ENCODE measurements around the gene ZNF524.

Gene ZNF524

DNA sequence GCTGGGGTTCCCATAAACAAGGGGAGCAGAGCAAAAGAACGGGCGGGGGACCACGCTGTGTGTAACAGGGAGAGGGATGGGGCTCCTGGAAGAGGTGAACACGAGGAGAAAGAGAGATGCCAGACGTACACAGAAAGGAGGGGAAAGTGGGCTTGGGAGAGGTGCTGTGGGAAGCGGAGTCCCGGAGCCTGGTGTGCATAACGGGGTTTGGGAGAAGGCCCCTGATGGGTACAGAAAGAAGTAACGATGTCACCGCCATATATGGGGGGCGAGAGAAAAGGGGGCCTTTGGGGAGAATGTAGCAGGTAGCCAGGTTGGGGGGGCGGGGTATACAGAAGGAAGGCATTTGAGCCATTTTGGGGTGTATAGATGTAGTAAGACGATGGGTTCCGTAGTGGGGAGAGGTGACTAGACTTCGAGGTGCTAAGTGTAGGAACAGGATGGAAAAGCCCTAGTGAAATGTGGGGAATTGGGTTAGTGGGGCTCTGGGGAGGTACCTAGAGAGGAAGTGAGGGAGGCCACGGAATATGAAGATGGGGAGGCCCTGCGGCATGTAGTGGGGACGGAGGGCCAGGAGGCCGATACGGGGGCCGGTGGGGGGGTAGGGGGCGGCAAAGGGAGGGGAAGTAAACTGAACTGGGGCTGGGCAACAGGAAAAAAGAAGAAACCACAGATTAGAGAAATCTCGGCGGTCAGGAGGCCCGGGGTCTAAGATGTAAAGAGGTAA, 41.5 kb downstream of the ZNF524 start:
- no peak for DNase-seq (ENCODE audit: low read depth in 2 of 2, low spot score in 1 of 2)

DNA sequence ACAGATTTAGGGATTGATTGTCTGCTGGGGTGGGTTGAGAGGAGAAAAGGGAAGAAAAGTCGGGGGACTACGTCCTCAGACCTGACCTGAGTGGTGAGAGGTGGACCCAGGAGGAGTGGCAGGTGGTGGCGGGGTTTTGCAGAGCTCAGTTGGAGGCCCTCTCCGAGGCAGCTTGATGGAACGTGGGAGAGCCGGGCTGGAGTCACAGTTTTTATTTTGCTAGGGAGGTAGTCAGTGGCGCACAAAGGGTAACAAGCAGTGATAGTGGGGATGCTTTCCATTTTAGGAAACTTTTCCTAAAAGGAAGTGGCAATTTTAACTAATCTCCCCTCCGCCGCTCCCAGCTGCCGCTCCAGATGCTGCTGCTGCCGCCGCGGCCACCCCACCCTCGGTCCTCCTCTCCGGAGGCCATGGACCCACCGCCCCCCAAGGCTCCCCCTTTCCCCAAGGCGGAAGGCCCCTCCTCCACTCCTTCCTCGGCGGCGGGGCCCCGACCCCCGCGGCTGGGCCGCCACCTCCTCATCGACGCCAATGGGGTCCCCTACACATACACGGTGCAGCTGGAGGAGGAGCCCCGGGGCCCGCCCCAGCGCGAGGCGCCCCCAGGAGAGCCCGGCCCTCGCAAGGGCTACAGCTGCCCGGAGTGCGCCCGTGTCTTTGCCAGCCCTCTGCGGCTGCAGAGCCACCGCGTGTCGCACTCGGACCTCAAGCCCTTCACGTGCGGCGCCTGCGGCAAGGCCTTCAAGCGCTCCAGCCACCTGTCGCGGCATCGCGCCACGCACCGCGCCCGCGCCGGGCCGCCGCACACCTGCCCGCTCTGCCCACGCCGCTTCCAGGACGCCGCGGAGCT, 42.3 kb downstream of the ZNF524 start:
- no peak for DNase-seq (ENCODE audit: low read depth in 2 of 2, low spot score in 1 of 2)

DNA sequence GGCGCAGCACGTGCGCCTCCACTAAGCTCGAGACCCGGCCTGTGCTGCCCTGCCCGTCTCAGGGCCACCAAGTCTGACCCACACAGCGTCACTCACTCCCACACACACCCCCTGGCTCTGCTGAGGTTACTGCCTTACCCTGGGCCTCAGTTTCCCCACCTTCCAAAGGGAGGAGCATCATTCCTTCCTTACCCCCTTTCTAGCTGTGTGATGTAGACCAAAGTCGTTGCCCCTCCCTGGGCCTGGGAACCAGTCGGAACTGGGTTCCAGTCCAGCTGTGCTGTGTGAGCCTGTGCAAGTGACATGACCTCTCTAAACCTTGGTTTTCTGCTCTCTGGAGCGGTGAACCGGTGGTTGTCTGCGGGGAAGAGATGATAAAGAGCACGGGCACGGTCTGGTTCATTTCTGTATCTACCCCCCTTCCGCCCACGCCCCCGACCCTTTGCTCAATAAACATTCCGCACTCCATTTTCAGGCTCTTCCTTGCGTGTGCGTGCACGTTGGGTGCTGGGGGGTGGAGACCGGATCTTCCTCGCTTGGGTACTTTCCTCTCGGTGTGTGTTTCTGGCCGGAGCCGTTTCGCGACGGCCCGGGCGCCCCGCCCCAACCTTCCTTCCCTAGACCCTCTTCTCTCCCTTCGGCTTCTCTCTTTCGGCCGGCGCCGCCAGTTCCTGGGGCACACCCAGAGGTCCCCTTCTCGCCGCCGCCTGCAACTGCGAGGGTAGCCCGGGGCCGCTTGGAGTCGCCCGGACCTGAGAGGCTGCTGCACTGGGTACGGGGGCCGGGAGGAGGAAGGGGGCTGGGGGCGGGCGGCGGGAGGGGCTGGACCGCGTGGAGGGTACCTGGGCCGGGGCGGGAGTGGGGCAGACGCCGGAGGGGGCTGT, 43.2 kb downstream of the ZNF524 start, which contains the start of gene ZNF581:
TSS of gene ZNF581 (plus strand) at position 647 of the 884 bp plus-strand sequence. CDS start 923 bp downstream, outside the sequence.
- DNase-seq (ENCODE audit: low read depth in 2 of 2, low spot score in 1 of 2), result peak in 1 of 2 donors; percentile 47

DNA sequence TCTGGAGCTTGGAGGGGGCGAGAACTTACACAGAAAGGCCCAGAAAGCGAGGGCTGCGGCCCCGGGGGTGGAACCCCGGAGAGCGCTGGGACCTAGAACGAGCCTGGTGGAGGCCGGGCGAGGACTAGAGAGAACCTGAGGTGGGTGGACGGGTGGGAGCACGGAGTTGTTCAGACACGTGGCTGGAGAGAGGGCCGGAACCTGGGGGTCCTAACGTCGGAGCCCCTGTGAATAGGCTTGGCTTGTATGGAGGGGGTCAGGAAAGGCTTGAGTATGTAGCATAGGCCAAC, 43.7 kb downstream of the ZNF524 start:
- DNase-seq (ENCODE audit: low read depth in 2 of 2, low spot score in 1 of 2), result no peak

- DNase-seq (ENCODE audit: low read depth in 2 of 2, low spot score in 1 of 2), result no peak
These were observed 44.2 kb downstream of the ZNF524 start for GRCh38 chr19:55644191-55644833.

DNA sequence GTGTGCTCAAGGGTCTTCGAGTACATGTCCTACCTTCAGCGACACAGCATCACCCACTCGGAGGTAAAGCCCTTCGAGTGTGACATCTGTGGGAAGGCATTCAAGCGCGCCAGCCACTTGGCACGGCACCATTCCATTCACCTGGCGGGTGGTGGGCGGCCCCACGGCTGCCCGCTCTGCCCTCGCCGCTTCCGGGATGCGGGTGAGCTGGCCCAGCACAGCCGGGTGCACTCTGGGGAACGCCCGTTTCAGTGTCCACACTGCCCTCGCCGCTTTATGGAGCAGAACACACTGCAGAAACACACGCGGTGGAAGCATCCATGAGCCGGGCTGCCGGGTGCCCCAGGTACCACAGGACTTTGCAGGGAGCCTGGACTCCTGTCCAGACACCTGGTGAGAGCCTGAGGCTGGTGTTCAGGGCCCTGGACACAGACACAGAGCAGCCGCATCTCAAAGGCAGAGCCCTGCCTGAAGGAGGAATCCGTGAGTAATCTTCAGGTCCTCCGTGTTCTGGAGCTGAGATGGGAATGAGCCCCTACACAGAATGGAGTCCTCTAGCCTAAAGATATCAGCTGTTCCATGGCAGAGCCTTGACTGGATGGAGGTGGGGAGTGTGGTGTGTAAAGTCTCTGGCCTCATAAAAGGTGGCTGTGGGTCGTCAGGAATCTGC, 44.9 kb downstream of the ZNF524 start:
- no peak for DNase-seq (ENCODE audit: low read depth in 2 of 2, low spot score in 1 of 2)

DNA sequence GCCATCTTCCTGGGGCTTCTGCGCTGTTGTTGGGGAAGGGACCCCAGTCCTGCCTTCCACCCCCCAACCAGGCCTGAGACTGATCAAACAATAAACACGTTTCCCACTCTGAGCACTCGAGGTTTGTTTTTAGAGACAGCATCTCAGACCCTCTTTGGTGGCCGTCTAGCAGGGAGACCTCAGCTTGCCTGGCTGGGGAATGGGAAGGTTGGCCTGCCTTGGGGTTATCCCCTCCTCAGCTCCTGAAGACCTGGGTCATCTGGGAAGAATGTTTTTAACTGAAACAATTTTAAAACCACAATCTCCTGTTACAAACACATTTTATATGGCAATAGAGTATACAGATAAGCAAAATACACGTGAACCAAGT, 45.4 kb downstream of the ZNF524 start:
- no peak for DNase-seq (ENCODE audit: low read depth in 2 of 2, low spot score in 1 of 2)

DNA sequence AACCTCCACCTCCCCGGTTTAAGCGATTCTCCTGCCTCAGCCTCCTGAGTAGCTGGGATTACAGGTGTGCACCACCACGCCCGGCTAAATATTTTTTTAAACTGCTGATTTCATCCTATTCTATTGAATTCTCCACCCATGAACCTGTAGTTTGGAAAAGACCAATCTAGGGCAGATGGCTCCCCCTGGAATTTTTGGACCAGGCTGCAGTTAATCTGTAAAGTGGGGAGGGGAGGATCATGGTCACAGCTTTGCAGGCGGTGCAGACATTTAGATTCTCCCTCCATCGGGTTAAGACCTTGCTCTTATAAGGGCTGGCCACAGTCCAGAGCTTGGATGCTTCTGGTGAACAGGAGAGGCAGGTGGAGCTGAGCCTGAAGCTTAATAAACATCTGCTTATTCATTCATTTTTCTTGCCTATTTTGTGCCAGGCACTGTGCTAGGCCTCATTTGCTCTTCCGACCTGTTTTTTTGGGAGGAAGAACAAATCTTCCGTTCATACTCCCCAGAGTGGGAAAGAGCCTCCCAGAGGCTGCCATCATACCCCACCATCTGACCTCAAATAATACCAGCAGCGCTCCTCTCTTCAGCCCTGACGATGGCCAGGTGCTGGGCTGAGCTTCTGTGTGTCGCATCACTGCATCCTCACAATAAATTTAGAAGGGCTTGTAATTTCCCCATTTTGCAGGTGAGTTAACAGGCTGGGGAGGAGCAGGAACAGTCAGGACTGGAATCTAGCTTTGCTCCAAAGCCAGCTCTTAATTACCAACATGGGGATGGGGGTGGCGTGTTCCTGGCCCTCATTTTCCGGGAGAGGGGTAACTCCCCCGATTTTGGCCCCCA, 47.0 kb downstream of the ZNF524 start:
- no peak for DNase-seq (ENCODE audit: low read depth in 2 of 2, low spot score in 1 of 2)

DNA sequence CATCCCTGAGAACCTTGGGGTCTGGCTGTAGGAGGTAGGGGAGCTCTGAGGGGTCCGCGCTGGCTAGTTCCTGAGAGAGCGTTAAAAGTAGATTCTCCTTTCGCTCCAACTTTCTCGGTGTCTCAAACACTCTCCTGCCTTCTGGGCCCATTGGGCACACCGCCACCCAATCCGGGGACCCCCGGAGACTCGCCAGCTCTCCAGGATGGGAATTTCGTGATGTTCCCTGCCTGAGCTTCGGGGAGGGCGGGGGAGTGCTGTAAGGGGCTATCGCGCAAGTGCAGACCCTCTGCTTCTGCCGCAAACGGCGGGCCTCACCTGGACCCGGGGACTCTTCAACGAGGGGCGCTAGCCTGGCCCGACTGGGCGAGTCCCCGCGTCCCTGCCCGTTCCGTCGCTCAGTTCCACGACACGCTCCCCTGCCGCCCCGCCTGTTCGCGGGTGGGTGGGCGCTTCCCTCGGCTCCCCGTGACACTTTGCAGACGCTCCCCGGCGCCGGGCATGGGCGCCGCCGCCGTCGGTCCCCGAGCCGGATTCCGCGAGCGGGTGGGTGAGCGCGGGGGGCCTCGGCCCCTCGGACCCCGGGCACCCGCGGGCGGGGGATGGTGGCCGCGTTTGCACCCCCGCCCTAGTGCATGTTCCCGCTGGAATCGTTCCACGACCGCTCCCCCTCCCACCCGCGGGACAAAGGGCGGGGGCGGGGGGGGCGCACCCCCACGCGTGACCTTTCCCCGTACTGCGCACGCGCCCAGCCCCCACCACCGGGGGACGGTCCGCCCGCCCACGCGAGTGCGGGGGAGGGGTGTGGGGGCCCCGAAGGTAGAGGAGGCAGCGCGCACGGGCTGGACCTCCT, 47.9 kb downstream of the ZNF524 start, which contains the start of gene CCDC106:
TSS of gene CCDC106 (plus strand) at position 481 of the 853 bp plus-strand sequence. CDS start 835 bp downstream, outside the sequence.
- no peak for DNase-seq (ENCODE audit: low read depth in 2 of 2, low spot score in 1 of 2)

DNA sequence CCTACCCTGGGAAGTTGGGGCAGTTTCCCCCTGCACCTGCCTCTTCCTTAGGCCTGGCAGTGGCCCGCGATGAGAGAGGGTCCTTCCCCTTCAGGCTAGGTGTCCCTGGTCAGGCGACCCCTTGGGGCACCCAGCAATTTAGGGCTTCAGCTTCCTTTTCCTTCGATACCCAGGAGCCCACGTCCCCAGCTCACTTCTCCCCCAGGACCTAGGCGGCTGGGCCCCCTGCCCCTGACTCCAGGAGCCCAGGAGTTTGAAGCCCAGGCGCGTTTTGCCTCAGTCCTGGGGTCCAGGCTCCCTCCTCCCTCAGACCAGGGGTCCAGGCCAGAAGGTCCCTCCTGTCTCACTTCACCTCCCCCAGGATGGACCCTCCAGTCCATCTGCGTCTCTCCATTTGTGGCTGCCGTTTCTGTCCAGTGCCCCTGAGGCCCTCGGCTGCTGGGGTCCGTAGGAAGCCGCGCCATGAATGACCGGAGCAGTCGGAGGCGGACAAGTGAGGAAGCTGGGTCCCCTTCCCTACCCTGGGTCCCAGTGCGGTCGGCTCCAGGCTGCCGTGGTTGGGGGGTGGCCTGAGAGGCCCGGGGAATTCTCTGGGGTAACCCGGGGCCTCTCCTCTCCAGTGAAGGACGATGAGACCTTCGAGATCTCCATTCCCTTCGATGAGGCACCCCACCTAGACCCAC, 48.6 kb downstream of the ZNF524 start:
- DNase-seq (ENCODE audit: low read depth in 2 of 2, low spot score in 1 of 2), result no peak

DNA sequence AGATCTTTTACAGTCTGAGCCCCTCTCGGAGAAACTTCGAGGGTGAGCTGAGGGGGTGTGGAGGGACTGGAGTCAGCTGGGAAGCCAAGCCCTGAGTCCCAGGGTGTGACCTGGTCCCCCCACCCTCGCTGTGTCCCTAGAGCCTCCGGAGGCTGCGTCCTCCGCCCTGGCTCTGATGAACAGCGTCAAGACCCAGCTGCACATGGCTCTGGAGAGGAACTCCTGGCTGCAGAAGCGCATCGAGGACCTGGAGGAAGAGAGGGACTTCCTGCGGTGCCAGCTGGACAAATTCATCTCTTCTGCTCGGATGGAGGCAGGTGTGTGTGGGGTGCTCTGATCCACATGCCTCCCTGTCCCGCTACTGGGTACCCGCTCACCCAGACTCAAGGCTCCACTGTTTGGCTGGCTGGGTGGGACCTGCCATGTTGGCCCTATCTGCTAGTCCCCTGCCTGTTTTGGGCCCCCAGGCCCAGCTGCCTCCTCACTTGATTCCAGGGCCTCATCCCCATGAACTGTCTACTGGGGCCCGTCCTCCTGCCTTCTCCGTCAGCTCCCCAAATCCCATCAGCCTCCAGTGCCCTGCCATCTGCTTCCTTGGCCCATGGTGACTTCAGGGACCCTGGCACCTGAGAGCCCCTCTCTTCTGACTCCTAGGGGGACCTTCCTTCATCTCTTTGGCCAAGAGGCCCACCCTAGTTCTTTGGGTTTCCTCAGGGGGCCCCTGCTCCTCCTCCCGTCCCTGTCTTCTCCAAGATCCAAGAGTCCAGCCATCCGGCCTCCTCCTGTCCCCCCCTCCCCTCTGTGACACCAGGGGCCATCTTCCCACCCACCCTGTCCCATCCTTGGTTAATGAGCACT, 49.4 kb downstream of the ZNF524 start:
- no peak for DNase-seq (ENCODE audit: low read depth in 2 of 2, low spot score in 1 of 2)

DNA sequence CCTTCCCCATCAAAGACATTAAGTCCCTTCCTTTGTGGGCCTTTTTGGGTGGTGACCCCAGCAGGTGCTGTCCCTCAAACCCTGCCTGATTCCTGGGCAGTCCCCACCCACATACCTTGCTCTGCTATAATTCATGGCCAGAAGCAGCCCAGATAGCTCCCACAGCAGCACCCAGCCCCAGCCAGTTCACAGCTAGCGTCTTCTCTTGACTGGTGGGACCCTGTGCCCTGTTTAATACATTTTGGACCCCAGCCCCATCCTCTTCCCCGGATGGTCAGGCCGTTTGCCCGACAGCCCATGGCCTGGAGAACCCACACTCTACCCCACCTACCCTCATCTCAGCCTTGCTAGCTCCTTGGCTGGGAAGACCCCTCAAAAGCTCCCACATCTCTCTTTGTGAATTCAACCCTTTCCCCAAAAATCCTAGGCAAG, 50.1 kb downstream of the ZNF524 start:
- no peak for DNase-seq (ENCODE audit: low read depth in 2 of 2, low spot score in 1 of 2)

DNA sequence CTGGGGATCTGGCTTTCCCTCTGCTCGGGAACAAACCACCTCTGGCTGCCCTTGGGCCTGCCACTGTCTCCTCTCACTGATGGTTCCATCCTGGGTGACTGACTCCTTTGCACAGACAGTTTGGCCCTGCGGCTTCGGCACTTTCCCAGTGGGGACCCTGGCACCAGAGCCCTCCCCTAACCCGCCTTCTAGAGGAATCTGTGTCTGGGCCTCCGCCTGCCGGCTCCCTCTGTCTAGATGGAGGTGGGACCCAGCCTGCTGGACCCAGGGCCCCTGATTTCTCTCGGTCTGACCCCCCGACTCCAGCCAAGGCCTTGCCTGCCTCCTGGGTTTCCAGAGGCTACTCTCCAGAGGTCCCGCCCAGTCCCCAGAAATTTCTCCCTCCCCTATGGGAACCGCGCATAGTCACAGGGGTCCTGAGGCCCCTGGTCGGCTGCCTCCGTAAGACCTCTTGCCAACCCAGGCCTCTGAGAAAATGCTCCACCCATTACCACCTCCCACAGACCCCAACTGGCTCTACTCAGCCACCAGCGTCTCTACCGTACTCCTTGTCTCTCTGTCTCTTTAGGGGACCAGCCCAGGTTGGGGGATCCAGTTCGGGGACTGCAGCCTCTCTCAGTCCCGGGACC, 50.6 kb downstream of the ZNF524 start:
- DNase-seq (ENCODE audit: low read depth in 2 of 2, low spot score in 1 of 2), result no peak

DNA sequence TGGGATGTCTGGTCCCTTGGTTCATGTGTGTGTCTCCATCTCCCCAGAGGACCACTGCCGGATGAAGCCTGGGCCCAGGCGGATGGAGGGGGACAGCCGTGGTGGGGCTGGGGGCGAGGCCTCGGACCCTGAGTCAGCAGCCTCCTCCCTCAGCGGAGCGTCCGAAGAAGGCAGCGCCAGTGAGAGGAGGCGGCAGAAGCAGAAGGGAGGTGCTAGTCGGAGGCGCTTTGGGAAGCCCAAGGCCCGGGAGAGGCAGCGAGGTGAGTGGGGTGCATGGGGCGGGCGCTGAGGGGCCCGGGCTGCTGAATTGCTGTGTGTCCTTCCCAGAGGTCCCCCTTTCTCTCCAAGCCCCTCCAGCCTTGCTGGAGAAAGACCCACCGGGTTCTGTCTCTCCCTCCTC, 51.1 kb downstream of the ZNF524 start:
- DNase-seq (ENCODE audit: low read depth in 2 of 2, low spot score in 1 of 2), result no peak

DNA sequence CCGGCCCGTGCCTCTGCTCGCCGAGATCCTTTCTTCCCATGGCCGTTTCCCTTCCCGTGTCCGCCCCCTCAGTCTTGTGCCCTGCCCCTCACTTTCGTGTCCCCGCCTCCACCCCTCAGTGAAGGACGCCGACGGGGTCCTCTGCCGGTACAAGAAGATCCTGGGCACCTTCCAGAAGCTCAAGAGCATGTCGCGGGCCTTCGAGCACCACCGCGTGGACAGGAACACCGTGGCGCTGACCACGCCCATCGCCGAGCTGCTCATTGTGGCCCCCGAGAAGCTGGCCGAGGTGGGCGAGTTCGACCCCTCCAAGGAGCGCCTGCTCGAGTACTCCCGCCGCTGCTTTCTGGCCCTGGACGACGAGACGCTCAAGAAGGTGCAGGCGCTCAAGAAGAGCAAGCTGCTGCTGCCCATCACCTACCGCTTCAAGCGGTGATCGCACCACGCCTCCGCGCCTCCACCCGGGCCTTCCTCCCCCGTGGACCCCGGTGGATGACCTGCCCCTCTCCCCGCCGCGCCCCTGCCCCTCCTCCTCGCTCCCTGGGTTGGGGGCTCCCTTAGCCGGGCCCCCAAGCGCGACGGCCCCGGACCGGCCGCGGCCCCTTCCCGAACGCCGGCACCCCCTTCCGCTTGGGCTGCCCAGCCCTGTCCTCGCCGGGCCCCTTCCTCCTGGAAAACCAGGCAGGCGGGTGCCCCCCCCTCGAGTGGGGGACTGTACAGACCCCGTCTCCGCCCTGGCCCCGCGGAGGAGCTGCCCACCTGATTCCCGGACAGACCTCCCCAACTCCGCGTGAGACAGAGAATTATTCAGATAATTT, 52.4 kb downstream of the ZNF524 start:
- no peak for DNase-seq (ENCODE audit: low read depth in 2 of 2, low spot score in 1 of 2)

All from stimulated activated CD8-positive, alpha-beta memory T cell treated with anti-CD3 and anti-CD28 coated beads, Interleukin-4, amount 100 ng/mL, for 1 hour (primary cell).